Hair follicle dermal papilla cell (primary cell): ENCODE data around the gene PSMD5. TPM values are rescaled to one million over a fixed set of nuclear protein-coding genes. Genes with fewer than 3 reads are reported as not detected.

Source experiments
- total RNA-seq: library from RNA; depleted of rRNA; stranded (reverse); fragments of >200 nt; gene quantifications from 2 replicates; pipeline ENCODE4 v1.2.3, GENCODE V29; 2012

Gene PSMD5
- total RNA-seq = 38.4 and 46.6 TPM in 2 replicates

GRCh38 chr9:120842685-120843485, at the start of gene PSMD5:
Gene PSMD5 (minus strand): TSS chr9:120842922. CDS start chr9:120842909, 13 bp downstream.

DNA sequence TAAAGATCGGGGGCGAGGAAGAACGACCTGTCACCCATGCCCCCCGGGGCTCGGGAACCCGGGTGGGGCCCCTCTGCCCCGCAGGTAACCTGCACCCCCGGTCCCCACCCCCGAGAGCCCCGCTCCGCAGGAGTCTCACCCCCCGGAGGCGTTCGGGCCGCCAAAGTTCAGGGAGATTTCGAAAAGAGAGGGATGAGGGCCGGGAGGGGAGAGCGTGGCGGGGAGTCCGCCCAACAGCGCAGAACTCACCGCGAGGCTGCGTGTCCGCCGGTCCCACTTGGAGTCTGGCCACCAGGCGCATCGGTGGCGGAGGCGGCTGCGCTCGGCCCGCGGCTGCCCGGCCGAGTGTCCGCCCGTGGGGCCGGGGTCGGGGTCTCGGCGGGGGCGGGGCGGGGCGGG, 34.1 kb upstream of the PSMD5 start, which contains the start of gene PHF19:
TSS of gene PHF19 (minus strand) at position 347 of the 399 bp plus-strand sequence. CDS start 2,447 bp downstream, outside the sequence.

DNA sequence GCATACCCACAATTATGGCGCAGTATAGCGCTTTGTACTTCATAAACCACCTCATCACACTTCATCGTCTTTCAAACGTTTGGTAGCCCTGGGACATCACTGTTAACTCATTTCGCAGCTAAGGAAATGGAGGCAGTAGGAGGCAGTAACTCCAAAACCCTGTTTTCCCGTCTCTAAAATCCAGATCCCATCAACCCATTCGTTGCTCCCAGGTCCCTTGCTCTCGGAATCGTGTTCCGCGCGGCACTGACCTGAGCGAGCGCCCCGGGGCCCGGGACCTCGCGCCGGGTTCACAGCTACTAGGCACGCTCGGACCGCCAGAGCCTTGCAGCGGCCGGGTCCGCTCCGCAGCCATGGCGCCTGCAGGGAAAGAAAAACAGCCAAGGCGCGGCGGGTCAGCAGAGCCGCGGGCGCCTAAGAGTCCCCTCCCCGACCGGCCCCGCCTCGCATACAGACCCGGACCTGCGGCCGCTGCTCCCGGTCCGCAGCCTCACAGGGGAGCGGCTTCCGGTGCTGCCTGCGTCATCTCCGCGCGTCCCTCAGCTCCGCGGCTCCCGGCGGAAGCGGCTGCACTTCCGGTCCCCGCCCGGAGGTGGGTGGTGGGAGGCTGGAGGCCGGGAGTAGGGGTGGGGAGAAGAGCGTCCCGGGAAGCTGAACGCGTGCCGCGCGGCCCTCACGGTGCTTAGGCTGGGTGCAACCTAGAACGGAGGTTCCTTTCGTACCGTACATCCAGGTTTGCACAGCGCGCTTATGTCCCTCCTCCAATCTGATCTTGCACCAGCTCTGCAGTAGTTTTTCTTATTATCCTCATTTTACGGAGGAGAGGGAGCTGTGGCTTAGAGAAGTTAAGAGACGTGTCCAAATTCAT, 49.6 kb downstream of the PSMD5 start, which contains the start of gene FBXW2:
TSS of gene FBXW2 (minus strand) at position 519 of the 868 bp plus-strand sequence. CDS start 5,158 bp downstream, outside the sequence.

Other genes with a start within 250 kb of the PSMD5 start
- 9.1 and 9.8 TPM in 2 replicates for gene MEGF9, start 128.5 kb downstream of the PSMD5 start, total RNA-seq
- 36.7 and 38.1 TPM in 2 replicates for gene FBXW2, start 49.5 kb downstream of the PSMD5 start, total RNA-seq
- gene PHF19, start 34.3 kb upstream of the PSMD5 start, total RNA-seq = 20.0 and 20.4 TPM in 2 replicates
- 1.5 TPM in 2 replicates for gene TRAF1, start 83.9 kb upstream of the PSMD5 start, total RNA-seq
- 2.4 and 3.7 TPM in 2 replicates for gene C5, start 207.4 kb upstream of the PSMD5 start, total RNA-seq
- gene CNTRL, start 232.0 kb upstream of the PSMD5 start, total RNA-seq = 5.3 and 5.8 TPM in 2 replicates